H1 (cell line): ENCODE results near the gene CNNM1. TPM values are rescaled to one million over a fixed set of nuclear protein-coding genes. Genes with fewer than 3 reads are reported as not detected.

ENCODE experiments used
- CTCF ChIA-PET: fragments of 300-600 bp; sonication (Branson Sonifier 250); formaldehyde crosslinking; loops from one replicate; lab custom pipeline; 2021; ENCODE audit not compliant: partially characterized antibody; lab: Charles Lee
- POLR2A ChIA-PET: fragments of 300-600 bp; sonication (Branson Sonifier 250); formaldehyde crosslinking; loops from one replicate; lab custom pipeline; 2021; ENCODE audit warnings: inconsistent platforms; ENCODE audit not compliant: partially characterized antibody; lab: Charles Lee
- DNase-seq, 2 experiments: peaks; one replicate each; pipeline versions ENCODE4 v3.0.0 to v3.0.0-alpha.2; 2010 to 2022; ENCODE audit warnings: low spot score in 2 of 2, low read depth in 1 of 2, mixed read lengths in 1 of 2
- FAIRE-seq: peaks from 2 replicates; lab custom pipeline; 2011; peaks lifted over from hg19 to GRCh38; lab: Jason Lieb, UNC
- H2AFZ ChIP-seq: 2 replicates; pipeline ENCODE4 v1.8.1; 2012; ENCODE audit warnings: low read length, inconsistent platforms
- H2AK5ac ChIP-seq: 2 replicates; pipeline ENCODE4 v1.6.1; 2013; ENCODE audit warnings: low read depth, low read length
- H2BK120ac ChIP-seq: replicated peaks from 2 replicates; pipeline ENCODE3; 2013; ENCODE audit warnings: low read depth, low read length, inconsistent platforms
- H2BK12ac ChIP-seq: 2 replicates; pipeline ENCODE4 v1.6.1; 2013; ENCODE audit warnings: low read depth, low read length
- H2BK15ac ChIP-seq: 2 replicates; pipeline ENCODE4 v1.6.1; 2013; ENCODE audit warnings: low read length
- H2BK20ac ChIP-seq: 2 replicates; pipeline ENCODE4 v1.6.1; 2013; ENCODE audit warnings: low read length
- H2BK5ac ChIP-seq: 2 replicates; pipeline ENCODE4 v1.6.1; 2013; ENCODE audit warnings: low read depth, low read length
- H3K14ac ChIP-seq: 2 replicates; pipeline ENCODE4 v1.6.1; 2013; ENCODE audit warnings: inconsistent platforms; ENCODE audit not compliant: insufficient read length
- H3K18ac ChIP-seq: 2 replicates; pipeline ENCODE4 v1.6.1; 2013; ENCODE audit warnings: low read length; ENCODE audit errors: extremely low read depth
- H3K23ac ChIP-seq: 2 replicates; pipeline ENCODE4 v1.6.1; 2013; ENCODE audit warnings: inconsistent platforms; ENCODE audit not compliant: insufficient read length
- H3K23me2 ChIP-seq: 2 replicates; pipeline ENCODE4 v1.6.1; 2013; ENCODE audit warnings: low read depth, low read length
- H3K27ac ChIP-seq: 2 replicates; pipeline ENCODE4 v1.6.1; 2011; ENCODE audit warnings: low read depth, low read length, inconsistent platforms
- H3K27me3 ChIP-seq, 4 experiments: replicated peaks in 1 of 4; 1 replicate in 1 of 4; 2 replicates in 3 of 4; pipeline versions ENCODE4 v1.6.1 to v1.8.1; 2011 to 2013; ENCODE audit warnings: low read length in 3 of 4, mild to moderate bottlenecking in 3 of 4, inconsistent platforms in 2 of 4, mixed read lengths in 2 of 4, moderate library complexity in 1 of 4; ENCODE audit not compliant: control insufficient read depth in 3 of 4, insufficient read depth in 3 of 4; ENCODE audit errors: extremely low read depth in 1 of 4
- H3K36me3 ChIP-seq, 4 experiments: 2 replicates each; pipeline versions ENCODE4 v1.6.1 to v1.8.1; 2011 to 2013; ENCODE audit warnings: mild to moderate bottlenecking in 4 of 4, low read length in 3 of 4, moderate library complexity in 2 of 4, control low read depth in 1 of 4, inconsistent platforms in 1 of 4; ENCODE audit not compliant: insufficient read depth in 4 of 4, control insufficient read depth in 2 of 4
- H3K4ac ChIP-seq: replicated peaks from 2 replicates; pipeline ENCODE3; 2013; ENCODE audit warnings: low read length, low read depth, mixed read lengths, inconsistent platforms; ENCODE audit not compliant: insufficient read length
- H3K4me1 ChIP-seq, 4 experiments: replicated peaks in 1 of 4; 1 replicate in 1 of 4; 2 replicates in 3 of 4; pipeline versions ENCODE4 v1.6.1 to v1.8.1; 2011 to 2013; ENCODE audit warnings: low read length in 3 of 4, inconsistent platforms in 2 of 4, mixed read lengths in 1 of 4; ENCODE audit not compliant: insufficient read depth in 4 of 4, control insufficient read depth in 3 of 4
- H3K4me2 ChIP-seq, 2 experiments: 2 replicates each; pipeline versions ENCODE4 v1.6.1 to v1.8.1; 2011 to 2013; ENCODE audit warnings: low read depth in 2 of 2, low read length in 2 of 2, control low read depth in 1 of 2, inconsistent platforms in 1 of 2, mild to moderate bottlenecking in 1 of 2; ENCODE audit not compliant: insufficient read depth in 1 of 2
- H3K4me3 ChIP-seq, 4 experiments: fragments of 200-600, 300-600 bp in 1 of 4; sonication (generic), shearing (Covaris generic), sonication (Bioruptor Twin) in 1 of 4; 2 replicates each; pipeline versions ENCODE4 v1.5.1 to v1.8.1; 2011 to 2016; ENCODE audit warnings: low read length in 4 of 4, low read depth in 3 of 4, control low read depth in 2 of 4, inconsistent platforms in 2 of 4, mild to moderate bottlenecking in 2 of 4, mixed read lengths in 1 of 4, moderate library complexity in 1 of 4; ENCODE audit not compliant: insufficient read depth in 2 of 4; ENCODE audit errors: extremely low read depth in 1 of 4
- H3K56ac ChIP-seq: replicated peaks from 2 replicates; pipeline ENCODE3; 2013; ENCODE audit warnings: low read depth, mild to moderate bottlenecking, mixed read lengths, low read length, inconsistent platforms; ENCODE audit not compliant: insufficient read length
- H3K79me1 ChIP-seq: 2 replicates; pipeline ENCODE4 v1.6.1; 2013; ENCODE audit warnings: low read depth, low read length, control low read depth
- H3K79me2 ChIP-seq, 2 experiments: 2 replicates each; pipeline versions ENCODE4 v1.6.1 to v1.8.1; 2012 to 2013; ENCODE audit warnings: low read length in 2 of 2, mild to moderate bottlenecking in 2 of 2, inconsistent platforms in 1 of 2; ENCODE audit not compliant: insufficient read depth in 2 of 2, control insufficient read depth in 1 of 2
- H3K9ac ChIP-seq, 4 experiments: replicated peaks in 1 of 4; 1 replicate in 1 of 4; 2 replicates in 3 of 4; pipeline versions ENCODE4 v1.6.1 to v1.8.1; 2011 to 2013; ENCODE audit warnings: low read depth in 3 of 4, low read length in 3 of 4, control low read depth in 2 of 4, mild to moderate bottlenecking in 2 of 4, moderate library complexity in 2 of 4, inconsistent platforms in 1 of 4; ENCODE audit errors: extremely low read depth in 1 of 4
- H3K9me3 ChIP-seq, 2 experiments: 2 replicates each; pipeline versions ENCODE4 v1.6.1 to v1.8.1; 2012 to 2013; ENCODE audit warnings: mild to moderate bottlenecking in 2 of 2, moderate library complexity in 2 of 2, control low read depth in 1 of 2, inconsistent platforms in 1 of 2, low read depth in 1 of 2, low read length in 1 of 2, mixed read lengths in 1 of 2; ENCODE audit not compliant: insufficient read depth in 2 of 2
- H4K20me1 ChIP-seq, 2 experiments: replicated peaks in 1 of 2; 2 replicates each; pipeline versions ENCODE3 to v1.8.1; 2011 to 2013; ENCODE audit warnings: inconsistent platforms in 2 of 2, low read length in 2 of 2, mild to moderate bottlenecking in 1 of 2; ENCODE audit not compliant: insufficient read depth in 2 of 2, control insufficient read depth in 1 of 2
- H4K5ac ChIP-seq: 2 replicates; pipeline ENCODE4 v1.6.1; 2013; ENCODE audit warnings: low read length, low read depth, mixed read lengths, inconsistent platforms; ENCODE audit not compliant: insufficient read length
- H4K8ac ChIP-seq: 2 replicates; pipeline ENCODE4 v1.8.0; 2013; ENCODE audit warnings: mild to moderate bottlenecking, moderate library complexity, low read length, inconsistent platforms; ENCODE audit not compliant: insufficient read depth; ENCODE audit errors: extremely low read depth
- H4K91ac ChIP-seq: replicated peaks from 2 replicates; pipeline ENCODE3; 2013; ENCODE audit warnings: low read length, mixed read lengths, inconsistent platforms; ENCODE audit not compliant: insufficient read length
- ATF2 ChIP-seq: IDR thresholded peaks from 2 replicates; pipeline ENCODE4 v1.6.1; 2012; ENCODE audit warnings: low read length, inconsistent platforms
- BCL11A ChIP-seq, 2 experiments: IDR thresholded peaks; one replicate each; pipeline ENCODE4 v1.6.1; 2011; ENCODE audit warnings: low read depth in 2 of 2, low read length in 2 of 2, mild to moderate bottlenecking in 2 of 2
- BRCA1 ChIP-seq: IDR thresholded peaks from 2 replicates; pipeline ENCODE4 v1.6.1; 2012; ENCODE audit warnings: low read depth, low read length, improper control_type of control experiment
- EZH2 ChIP-seq: fragments of 200-600 bp; sonication (generic); IDR thresholded peaks from 2 replicates; pipeline ENCODE4 v1.7.1; 2012; ENCODE audit warnings: low read depth, mild to moderate bottlenecking, moderate library complexity, low read length, inconsistent platforms; ENCODE audit not compliant: severe bottlenecking
- KDM4A ChIP-seq: IDR thresholded peaks from one replicate; pipeline ENCODE4 v1.7.1; 2012; ENCODE audit warnings: low read depth, mild to moderate bottlenecking, moderate library complexity, low read length, inconsistent platforms; ENCODE audit not compliant: severe bottlenecking
- SP1 ChIP-seq: IDR thresholded peaks from 2 replicates; pipeline ENCODE4 v1.6.1; 2011; ENCODE audit warnings: low read depth, low read length
- SRF ChIP-seq: IDR thresholded peaks from 2 replicates; pipeline ENCODE4 v1.6.1; 2011; ENCODE audit warnings: mild to moderate bottlenecking, low read depth, low read length, moderate library complexity
- SUZ12 ChIP-seq: fragments of 200-600 bp; sonication (generic); IDR thresholded peaks from 2 replicates; pipeline ENCODE4 v1.6.1; 2012; ENCODE audit warnings: mild to moderate bottlenecking, inconsistent platforms, low read length, moderate library complexity, mixed read lengths
- TAF1 ChIP-seq: IDR thresholded peaks from 2 replicates; pipeline ENCODE4 v1.6.1; 2011; ENCODE audit warnings: mild to moderate bottlenecking, low read depth, low read length
- WGBS, 2 experiments: shearing (Covaris generic) in 1 of 2; methylation state at CpG; one replicate each; pipeline versions ENCODE4 v1.1.6 to v1.1.7; 2013 to 2015; ENCODE audit warnings: low lambda C conversion rate in 2 of 2, mixed read lengths in 2 of 2, inconsistent platforms in 1 of 2, low coverage in 1 of 2, missing lambda C conversion rate in 1 of 2; ENCODE audit not compliant: insufficient replicate concordance in 2 of 2, insufficient coverage in 1 of 2, insufficient read length in 1 of 2; ENCODE audit errors: extremely low coverage in 1 of 2, missing lambda C conversion rate in 1 of 2; 5-methylcytosine and 5-hydroxymethylcytosine counted together
- polyA plus RNA-seq, 7 experiments: library from polyadenylated mRNA; depleted of rRNA in 3 of 7; stranded (reverse) in 5 of 7; unstranded in 2 of 7; fragments of >200 nt in 5 of 7; fragments of 200-250 nt in 2 of 7; gene quantifications; 1 replicate in 5 of 7; 2 replicates in 1 of 7; 4 replicates in 1 of 7; pipeline versions ENCODE4 v1.2.1 to v1.2.3, GENCODE V29; 2011 to 2013; ENCODE audit warnings: missing spikeins in 2 of 7, mixed read lengths in 2 of 7
- total RNA-seq: library from RNA; stranded (reverse); fragmentation: NEBNext Ultra II Directional; extraction: Animal tissue kit (Norgen Biotek cat#: 25700); gene quantifications from 2 replicates; pipeline ENCODE4 v1.2.1, GENCODE V29; 2021

The CNNM1 gene
- total and polyA plus RNA-seq, 2 of the 8 experiments (the other 6 are each of a cell fraction or from before 2014, with no cell fraction given) = 0.74 to 0.92 TPM

- no peak overlapping the region for H2BK20ac ChIP-seq
- no peak overlapping the region for H3K23ac ChIP-seq
- no peaks in the 10 kb centered on the region for H3K36me3 ChIP-seq
- POLR2A ChIA-PET = no interaction called here
- no peak overlapping the region for H3K4me2 ChIP-seq
- H3K4me3 ChIP-seq = no peak overlapping the region
- H2BK5ac ChIP-seq = no peak overlapping the region
- H3K9me3 ChIP-seq = no peaks in the 10 kb centered on the region
- H3K79me1 ChIP-seq = no peaks in the 10 kb centered on the region
- H3K79me2 ChIP-seq = no peaks in the 10 kb centered on the region
- CTCF ChIA-PET = interaction anchor here (1.1 to 4.2 kb wide), 5 partner anchors 10 to 321 kb away, joined by 3 to 16 read pairs (median 3); partner anchors contain the start of gene GOT1
- FAIRE-seq = no peak
- H4K91ac ChIP-seq = no peak overlapping the region
- H3K23me2 ChIP-seq = no peaks in the 10 kb centered on the region
- H3K14ac ChIP-seq = no peak overlapping the region
- no peak overlapping the region for H3K56ac ChIP-seq
- peaks cover 0 to 3% of the 10 kb centered on the region in 2 experiments for H4K20me1 ChIP-seq
- 89% methylated on average over 9 of the region's 9 CpGs; no CpG with 5 or more reads in 1 of the 2 experiments for WGBS, 2 experiments
- no peak overlapping the region for H4K8ac ChIP-seq
- peaks cover 3 to 14% (median 10%) of the 10 kb centered on the region in 4 experiments; a peak in 6 of 7 replicates for H3K4me1 ChIP-seq
- no peaks in the 10 kb centered on the region for H3K27me3 ChIP-seq
- no peak overlapping the region for H2AK5ac ChIP-seq
- no peak for DNase-seq
- no peak overlapping the region for H3K4ac ChIP-seq
- H2BK12ac ChIP-seq = no peak overlapping the region
- H3K27ac ChIP-seq = no peak overlapping the region
- no peak overlapping the region for H3K18ac ChIP-seq
- H3K9ac ChIP-seq = no peak overlapping the region
- H2AFZ ChIP-seq = no peak overlapping the region
- H4K5ac ChIP-seq = no peak overlapping the region
- no peak overlapping the region for H2BK120ac ChIP-seq
- no peak overlapping the region for H2BK15ac ChIP-seq
- TF ChIP-seq SUZ12 (no peak), TAF1 (no peak), ATF2 (no peak), KDM4A (no peak), BRCA1 (no peak), SP1 (no peak), SRF (no peak), BCL11A (IDR thresholded peaks at IDR 0.05; ENCODE audit: low read depth in 2 of 2, low read length in 2 of 2) (no peak), EZH2 (no peak)
Observed at GRCh38 chr10:99389729-99390480, 60.7 kb downstream of the CNNM1 start.
